Omental fat pad (tissue), 4 donors: ENCODE results near the gene PKNOX2. TPM values are rescaled to one million over a fixed set of nuclear protein-coding genes. Genes with fewer than 3 reads are reported as not detected.

Experiments used
- ATAC-seq: fragments of 150-250 bp; one replicate; pipeline ENCODE4 v1.9.1; 2016; ENCODE audit warnings: mild to moderate bottlenecking, moderate library complexity; ENCODE audit not compliant: low FRiP score
- DNase-seq: peaks from one replicate; pipeline ENCODE4 v3.0.0-alpha.2; 2019; ENCODE audit warnings: low spot score
- total RNA-seq, 4 donors: library from RNA; depleted of rRNA; stranded (reverse); fragments of >200 nt; gene quantifications; one replicate each; pipeline ENCODE4 v1.1.0, GENCODE V29; 2016
- TF ChIP-seq, protein P1 (sequence below), 3 donors: fragments of 450-650 bp; IDR thresholded peaks; one replicate each; pipeline ENCODE4 v1.5.1; 2016 to 2017; ENCODE audit warnings: antibody characterized with exemption in 3 of 3, mild to moderate bottlenecking in 3 of 3, moderate library complexity in 2 of 3

PKNOX2 gene
- total RNA-seq, 4 donors from 2014 or later = 0.19 to 2.7 (median 0.82) TPM

DNA sequence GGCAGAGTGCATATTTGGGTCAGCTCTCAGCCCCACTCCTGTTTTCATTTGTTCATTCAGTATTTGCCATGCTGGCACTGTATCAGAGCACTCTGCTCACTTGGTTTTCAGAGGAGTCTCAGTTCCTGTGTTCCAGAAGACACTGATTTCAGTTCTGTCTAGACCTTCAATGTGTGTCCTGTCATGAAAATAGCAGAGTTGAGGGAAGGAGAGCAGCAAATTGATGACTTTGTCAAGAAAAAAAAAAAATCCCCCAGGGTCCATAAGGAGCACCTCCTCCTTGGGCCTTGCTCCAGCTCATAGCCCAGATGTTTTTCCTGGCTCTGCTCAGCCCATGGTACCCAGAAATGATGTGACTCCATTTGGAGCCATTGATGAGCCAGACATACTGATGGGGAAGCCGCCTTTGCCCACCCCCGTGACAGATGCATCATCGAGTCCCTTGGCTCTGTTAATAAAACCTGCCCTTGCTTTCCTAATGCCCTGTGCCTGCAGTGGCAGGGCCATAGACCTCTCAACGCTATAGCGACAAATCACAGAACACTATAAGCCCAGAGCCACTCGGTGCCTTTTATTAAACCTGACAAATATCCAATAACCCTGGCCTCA is 107.0 kb downstream of the PKNOX2 start:
- no peak for DNase-seq
- TF ChIP-seq, protein P1, sequence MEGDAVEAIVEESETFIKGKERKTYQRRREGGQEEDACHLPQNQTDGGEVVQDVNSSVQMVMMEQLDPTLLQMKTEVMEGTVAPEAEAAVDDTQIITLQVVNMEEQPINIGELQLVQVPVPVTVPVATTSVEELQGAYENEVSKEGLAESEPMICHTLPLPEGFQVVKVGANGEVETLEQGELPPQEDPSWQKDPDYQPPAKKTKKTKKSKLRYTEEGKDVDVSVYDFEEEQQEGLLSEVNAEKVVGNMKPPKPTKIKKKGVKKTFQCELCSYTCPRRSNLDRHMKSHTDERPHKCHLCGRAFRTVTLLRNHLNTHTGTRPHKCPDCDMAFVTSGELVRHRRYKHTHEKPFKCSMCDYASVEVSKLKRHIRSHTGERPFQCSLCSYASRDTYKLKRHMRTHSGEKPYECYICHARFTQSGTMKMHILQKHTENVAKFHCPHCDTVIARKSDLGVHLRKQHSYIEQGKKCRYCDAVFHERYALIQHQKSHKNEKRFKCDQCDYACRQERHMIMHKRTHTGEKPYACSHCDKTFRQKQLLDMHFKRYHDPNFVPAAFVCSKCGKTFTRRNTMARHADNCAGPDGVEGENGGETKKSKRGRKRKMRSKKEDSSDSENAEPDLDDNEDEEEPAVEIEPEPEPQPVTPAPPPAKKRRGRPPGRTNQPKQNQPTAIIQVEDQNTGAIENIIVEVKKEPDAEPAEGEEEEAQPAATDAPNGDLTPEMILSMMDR (IDR thresholded peaks at IDR 0.05) = no peak
- no peak for ATAC-seq

DNA sequence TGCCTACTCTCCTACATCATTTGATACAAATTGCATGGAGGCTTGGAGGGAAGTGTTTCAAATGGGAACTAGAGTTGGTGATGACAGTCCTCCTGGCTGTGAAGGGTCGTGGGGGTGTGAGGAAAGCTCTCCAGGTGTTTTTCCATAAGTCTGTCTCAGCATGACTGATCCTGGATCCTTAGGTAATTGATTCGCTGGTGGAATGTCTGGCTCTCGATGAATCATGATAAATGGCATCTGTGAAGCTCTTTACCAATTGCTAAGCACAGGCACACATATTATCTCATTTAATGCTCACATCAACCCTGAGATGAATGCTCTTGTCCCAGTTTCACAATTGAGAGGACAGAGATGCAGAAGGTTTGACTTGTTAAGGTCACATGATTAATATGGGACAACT is 107.5 kb downstream of the PKNOX2 start:
- no peak for ATAC-seq
- DNase-seq = no peak
- TF ChIP-seq, protein P1 (IDR thresholded peaks at IDR 0.05) = no peak

DNA sequence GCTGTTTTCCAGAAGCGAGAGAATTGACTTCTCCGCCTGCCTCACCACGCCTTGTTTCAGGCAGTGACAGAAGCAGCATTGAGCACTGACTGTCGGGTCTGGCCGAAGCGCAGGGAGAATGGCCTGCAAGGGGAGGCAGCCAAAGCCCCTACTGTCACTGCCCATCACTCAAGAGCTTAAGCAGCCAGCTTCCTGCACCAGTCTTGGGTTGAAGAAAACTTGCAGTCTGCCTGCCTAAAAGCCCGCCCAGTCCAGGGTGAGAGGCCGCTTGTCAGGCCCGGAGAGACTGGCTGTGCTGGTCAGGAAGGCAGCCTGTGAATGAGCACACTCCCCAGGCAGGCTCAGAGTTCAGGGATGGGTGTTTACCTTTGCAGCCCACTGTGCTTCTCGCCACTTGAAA is 108.3 kb downstream of the PKNOX2 start:
- TF ChIP-seq, protein P1 (IDR thresholded peaks at IDR 0.05) = no peak

DNA sequence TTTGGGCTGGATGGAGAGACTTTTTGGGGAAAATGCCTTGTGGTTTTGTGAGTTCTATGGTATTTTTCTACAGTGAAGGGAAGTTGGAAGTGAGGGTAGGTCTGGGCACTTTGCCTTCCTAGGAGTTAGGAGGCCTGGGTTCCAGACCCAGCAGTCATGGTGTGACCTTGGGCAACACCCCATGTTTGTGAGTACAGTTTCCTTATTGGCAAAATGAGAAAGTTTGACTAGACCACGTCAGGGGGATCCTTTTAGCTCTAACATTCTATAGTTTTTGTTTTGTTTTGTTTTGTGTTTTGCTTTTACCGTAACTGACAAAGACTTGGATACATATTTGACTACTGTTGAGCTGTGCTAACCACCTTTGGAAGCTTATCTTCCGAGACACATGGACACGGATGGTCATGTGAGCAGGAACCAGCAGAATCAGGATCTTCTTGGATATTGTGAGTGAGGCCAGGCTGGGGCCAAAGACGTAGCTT is 109.0 kb downstream of the PKNOX2 start:
- TF ChIP-seq, protein P1 (IDR thresholded peaks at IDR 0.05) = no peak
- ATAC-seq = no peak
- no peak for DNase-seq

More for the DNA sequence above, 108.3 kb downstream of the PKNOX2 start:
- no peak for DNase-seq
- no peak for ATAC-seq

DNA sequence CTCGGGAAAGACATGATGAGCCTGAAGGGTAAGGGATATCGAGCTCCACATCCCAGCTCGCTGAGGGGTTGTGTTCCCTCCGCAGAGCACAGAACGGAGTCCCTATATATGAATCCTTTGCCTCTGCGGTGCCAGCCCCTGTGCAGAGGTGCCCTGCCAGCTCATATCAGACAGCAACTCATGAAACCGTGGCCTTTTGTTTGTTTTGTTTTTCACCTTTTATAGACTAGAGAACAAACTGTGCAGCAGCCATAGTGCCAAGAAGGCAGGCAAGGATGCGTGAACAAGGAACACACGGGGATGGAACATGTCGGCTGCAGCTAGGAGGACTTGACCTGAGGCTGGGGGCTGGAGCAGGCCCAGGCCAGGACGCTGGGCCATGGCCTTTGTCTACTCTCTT is 109.8 kb downstream of the PKNOX2 start:
- ATAC-seq = no peak
- DNase-seq = no peak
- TF ChIP-seq, protein P1 (IDR thresholded peaks at IDR 0.05) = no peak

DNA sequence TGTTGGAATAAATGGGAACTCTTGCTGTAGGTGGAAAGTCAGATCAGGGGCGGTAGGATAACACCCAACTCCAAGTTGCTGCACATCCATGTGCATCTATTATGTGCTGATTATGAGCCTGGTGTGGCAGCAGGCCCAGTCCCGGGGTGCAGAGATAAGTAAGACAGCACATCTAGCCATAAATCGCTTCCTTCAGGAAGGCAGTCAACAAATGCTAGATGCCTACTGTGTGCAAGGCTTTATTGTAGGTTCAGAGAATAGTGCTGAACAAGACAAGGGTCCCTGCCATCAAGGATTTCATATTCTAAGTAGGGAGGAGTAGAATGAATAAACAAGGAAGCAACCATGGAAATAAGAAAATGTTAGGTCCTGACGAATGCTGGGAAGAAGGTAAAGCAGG is 110.2 kb downstream of the PKNOX2 start:
- DNase-seq = no peak
- TF ChIP-seq, protein P1 (IDR thresholded peaks at IDR 0.05) = no peak
- ATAC-seq = no peak

DNA sequence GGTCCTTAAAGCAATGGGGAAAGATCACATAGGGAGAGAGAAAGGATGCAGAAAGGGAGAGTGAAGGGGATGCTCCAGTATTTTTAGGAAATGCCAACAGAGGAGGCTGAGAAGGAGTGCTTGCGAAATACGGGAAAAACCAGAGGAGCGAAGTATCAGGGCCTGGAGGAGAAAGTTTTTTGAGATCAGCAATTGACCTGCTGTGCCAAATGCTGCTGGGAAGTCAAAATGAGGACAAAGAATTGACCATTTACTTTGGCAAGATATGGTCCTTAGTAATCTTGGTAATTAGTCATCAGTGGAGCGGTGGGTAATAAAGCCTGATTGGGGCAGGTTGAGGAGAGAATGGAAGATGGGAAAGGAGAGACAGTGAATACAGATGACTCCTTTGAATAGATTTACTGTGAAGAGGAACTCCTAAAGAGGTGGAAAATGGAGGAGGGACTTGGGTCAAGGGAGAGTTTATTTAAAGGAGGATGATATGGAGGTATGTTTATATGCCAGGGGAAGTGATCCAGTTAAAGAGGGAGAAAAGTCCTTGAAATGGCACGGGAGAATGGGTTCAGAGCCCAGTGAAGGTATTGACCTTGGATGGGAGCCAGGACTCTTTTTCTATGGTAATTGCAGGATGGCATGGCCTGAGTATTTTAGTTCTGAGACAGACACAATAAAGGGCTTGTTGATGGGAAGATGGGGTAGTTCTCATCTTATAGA is 111.5 kb downstream of the PKNOX2 start:
- DNase-seq (no peak), ATAC-seq (peak; percentile 86)

More for the DNA sequence above, 111.5 kb downstream of the PKNOX2 start:
- TF ChIP-seq, protein P1 (IDR thresholded peaks at IDR 0.05) = no peak
